HEK293 (cell line): ENCODE data around the gene OXNAD1.

Experiments
- CTCF ChIA-PET: fragments of 350-600 bp; formaldehyde crosslinking; extraction: SDS; loops from one replicate; lab custom pipeline; 2021; ENCODE audit warnings: antibody characterized with exemption; lab: Yijun Ruan, JAX
- POLR2A ChIA-PET: fragments of 300-600 bp; formaldehyde crosslinking; extraction: SDS; loops from one replicate; lab custom pipeline; 2020; ENCODE audit warnings: antibody characterized with exemption, inconsistent platforms; lab: Yijun Ruan, JAX
- H3K27ac ChIP-seq: fragments of 200-500 bp; sonication (Bioruptor generic); 2 replicates; pipeline ENCODE4 v1.5.1; 2014; ENCODE audit warnings: low read depth, low read length, control low read depth, inconsistent platforms; ENCODE audit errors: extremely low read depth
- H3K36me3 ChIP-seq, 2 experiments: fragments of 200-500 bp in 1 of 2; sonication (Bioruptor generic) in 1 of 2; 1 replicate in 1 of 2; 2 replicates in 1 of 2; pipeline ENCODE4 v1.5.1; 2014 to 2017; ENCODE audit warnings: inconsistent platforms in 2 of 2, low read length in 2 of 2; ENCODE audit not compliant: control insufficient read depth in 2 of 2, insufficient read depth in 1 of 2
- H3K4me1 ChIP-seq: fragments of 200-500 bp; sonication (Bioruptor generic); 2 replicates; pipeline ENCODE4 v1.5.1; 2014; ENCODE audit warnings: mild to moderate bottlenecking, low read length, inconsistent platforms; ENCODE audit not compliant: control insufficient read depth, insufficient read depth
- H3K4me3 ChIP-seq: 2 replicates; pipeline ENCODE4 v1.5.1; 2011; ENCODE audit warnings: low read depth, mild to moderate bottlenecking, control low read depth, low read length, moderate library complexity
- H3K9me3 ChIP-seq: fragments of 200-500 bp; sonication (Bioruptor generic); 2 replicates; pipeline ENCODE4 v1.5.1; 2014; ENCODE audit warnings: low read depth, low read length, inconsistent platforms; ENCODE audit not compliant: control insufficient read depth, insufficient read depth
- GFI1B ChIP-seq: fragments of 450-650 bp; formaldehyde crosslinking; IDR thresholded peaks from 2 replicates; pipeline ENCODE4 v1.5.1; 2016; ENCODE audit warnings: missing biosample characterization, missing genetic modification characterization
- HOXA7 ChIP-seq: sonication (generic); formaldehyde crosslinking; IDR thresholded peaks from 2 replicates; pipeline ENCODE4 v1.8.1; 2022; ENCODE audit warnings: missing genetic modification reagents, borderline replicate concordance
- MEIS1 ChIP-seq: sonication (generic); formaldehyde crosslinking; IDR thresholded peaks from 2 replicates; pipeline ENCODE4 v1.8.1; 2022; ENCODE audit warnings: missing genetic modification reagents, mild to moderate bottlenecking, borderline replicate concordance
- SCRT1 ChIP-seq: fragments of 450-650 bp; formaldehyde crosslinking; IDR thresholded peaks from 2 replicates; pipeline ENCODE4 v1.5.1; 2016; ENCODE audit warnings: missing biosample characterization, missing genetic modification characterization, borderline replicate concordance
- TRIM28 ChIP-seq: IDR thresholded peaks from 2 replicates; pipeline ENCODE4 v1.6.1; 2011; ENCODE audit warnings: low read length, control low read depth, borderline replicate concordance
- ZFHX2 ChIP-seq: fragments of 450-650 bp; formaldehyde crosslinking; conservative IDR thresholded peaks from 2 replicates; pipeline ENCODE4 v1.5.1; 2016; ENCODE audit warnings: missing biosample characterization, missing genetic modification characterization
- ZNF157 ChIP-seq: fragments of 450-650 bp; formaldehyde crosslinking; IDR thresholded peaks from 2 replicates; pipeline ENCODE4 v1.5.1; 2016; ENCODE audit warnings: missing biosample characterization, missing genetic modification characterization
- ZNF211 ChIP-seq: fragments of 450-650 bp; formaldehyde crosslinking; IDR thresholded peaks from 2 replicates; pipeline ENCODE4 v1.5.1; 2016; ENCODE audit warnings: low read depth, missing biosample characterization, missing genetic modification characterization
- ZNF350 ChIP-seq: fragments of 450-650 bp; formaldehyde crosslinking; IDR thresholded peaks from 2 replicates; pipeline ENCODE4 v1.5.0; 2017; ENCODE audit warnings: missing biosample characterization, mild to moderate bottlenecking, missing genetic modification characterization
- ZNF391 ChIP-seq: fragments of 450-650 bp; formaldehyde crosslinking; IDR thresholded peaks from 2 replicates; pipeline ENCODE4 v1.5.1; 2016; ENCODE audit warnings: low read depth, missing biosample characterization, missing genetic modification characterization, borderline replicate concordance
- ZNF555 ChIP-seq: fragments of 450-650 bp; formaldehyde crosslinking; conservative IDR thresholded peaks from 2 replicates; pipeline ENCODE4 v1.5.1; 2017; ENCODE audit warnings: missing biosample characterization, mild to moderate bottlenecking, missing genetic modification characterization, inconsistent platforms
- ZNF623 ChIP-seq: fragments of 450-650 bp; formaldehyde crosslinking; IDR thresholded peaks from 2 replicates; pipeline ENCODE4 v1.5.1; 2016; ENCODE audit warnings: missing biosample characterization, missing genetic modification characterization
- ZNF664 ChIP-seq: fragments of 450-650 bp; formaldehyde crosslinking; IDR thresholded peaks from 2 replicates; pipeline ENCODE4 v1.5.1; 2016; ENCODE audit warnings: missing biosample characterization, missing genetic modification characterization
- ZNF777 ChIP-seq: fragments of 450-650 bp; formaldehyde crosslinking; IDR thresholded peaks from 2 replicates; pipeline ENCODE4 v1.5.1; 2017; ENCODE audit warnings: missing biosample characterization, missing genetic modification characterization, borderline replicate concordance
- ZNF792 ChIP-seq: fragments of 450-650 bp; formaldehyde crosslinking; IDR thresholded peaks from 2 replicates; pipeline ENCODE4 v1.5.1; 2016; ENCODE audit warnings: missing biosample characterization, missing genetic modification characterization
- ZSCAN16 ChIP-seq: fragments of 450-650 bp; formaldehyde crosslinking; IDR thresholded peaks from 2 replicates; pipeline ENCODE4 v1.5.1; 2016; ENCODE audit warnings: missing biosample characterization, missing genetic modification characterization
- ZSCAN30 ChIP-seq: fragments of 450-650 bp; IDR thresholded peaks from 2 replicates; pipeline ENCODE4 v1.5.1; 2018; ENCODE audit warnings: missing biosample characterization, mild to moderate bottlenecking, missing genetic modification characterization, moderate library complexity
- TF ChIP-seq, protein P1 (sequence below): fragments of 450-650 bp; formaldehyde crosslinking; conservative IDR thresholded peaks from 2 replicates; pipeline ENCODE4 v1.5.1; 2016; ENCODE audit warnings: low read depth, missing biosample characterization, missing genetic modification characterization
- TF ChIP-seq, protein P2 (sequence below): fragments of 450-650 bp; formaldehyde crosslinking; conservative IDR thresholded peaks from 2 replicates; pipeline ENCODE4 v1.5.1; 2016; ENCODE audit warnings: low read depth, missing biosample characterization, missing genetic modification characterization
- TF ChIP-seq, protein P3 (sequence below): fragments of 450-650 bp; formaldehyde crosslinking; IDR thresholded peaks from 2 replicates; pipeline ENCODE4 v1.5.1; 2017; ENCODE audit warnings: missing biosample characterization, missing genetic modification characterization
- TF ChIP-seq, protein P4 (sequence below): fragments of 450-650 bp; formaldehyde crosslinking; IDR thresholded peaks from 2 replicates; pipeline ENCODE4 v1.5.0; 2017; ENCODE audit warnings: missing biosample characterization, missing genetic modification characterization, borderline replicate concordance
- TF ChIP-seq, protein P5 (sequence below): fragments of 450-650 bp; formaldehyde crosslinking; IDR thresholded peaks from 2 replicates; pipeline ENCODE4 v1.5.1; 2017; ENCODE audit warnings: missing biosample characterization, missing genetic modification characterization
- TF ChIP-seq, protein P6 (sequence below): fragments of 450-650 bp; formaldehyde crosslinking; IDR thresholded peaks from 2 replicates; pipeline ENCODE4 v1.5.1; 2017; ENCODE audit warnings: missing biosample characterization, missing genetic modification characterization

The OXNAD1 gene

DNA sequence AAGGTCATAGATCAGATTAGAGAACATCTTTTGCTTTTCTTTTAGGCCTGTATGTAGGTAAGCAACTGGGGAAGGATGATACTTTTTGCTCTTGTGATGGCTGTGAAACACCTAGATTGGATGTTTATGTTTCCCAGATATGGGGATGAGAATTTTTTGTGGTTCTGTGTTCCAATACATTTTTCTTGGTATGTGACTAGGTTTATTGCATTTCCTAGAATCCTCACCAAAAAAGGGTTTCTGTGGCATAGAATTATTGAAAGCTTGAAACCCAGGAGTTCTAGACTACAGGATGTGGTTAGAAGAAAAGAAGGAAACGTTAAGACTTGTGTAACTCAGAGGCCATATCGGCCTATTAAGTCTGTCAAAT, 25.8 kb downstream of the OXNAD1 start (continued):
- no peak for TF ChIP-seq ZNF211 (tag by site-specific recombination)
- no peak for TF ChIP-seq SCRT1 (tag by site-specific recombination)
- no peak for TF ChIP-seq HOXA7 (CRISPR knock-in tag)
- TF ChIP-seq, protein P1, sequence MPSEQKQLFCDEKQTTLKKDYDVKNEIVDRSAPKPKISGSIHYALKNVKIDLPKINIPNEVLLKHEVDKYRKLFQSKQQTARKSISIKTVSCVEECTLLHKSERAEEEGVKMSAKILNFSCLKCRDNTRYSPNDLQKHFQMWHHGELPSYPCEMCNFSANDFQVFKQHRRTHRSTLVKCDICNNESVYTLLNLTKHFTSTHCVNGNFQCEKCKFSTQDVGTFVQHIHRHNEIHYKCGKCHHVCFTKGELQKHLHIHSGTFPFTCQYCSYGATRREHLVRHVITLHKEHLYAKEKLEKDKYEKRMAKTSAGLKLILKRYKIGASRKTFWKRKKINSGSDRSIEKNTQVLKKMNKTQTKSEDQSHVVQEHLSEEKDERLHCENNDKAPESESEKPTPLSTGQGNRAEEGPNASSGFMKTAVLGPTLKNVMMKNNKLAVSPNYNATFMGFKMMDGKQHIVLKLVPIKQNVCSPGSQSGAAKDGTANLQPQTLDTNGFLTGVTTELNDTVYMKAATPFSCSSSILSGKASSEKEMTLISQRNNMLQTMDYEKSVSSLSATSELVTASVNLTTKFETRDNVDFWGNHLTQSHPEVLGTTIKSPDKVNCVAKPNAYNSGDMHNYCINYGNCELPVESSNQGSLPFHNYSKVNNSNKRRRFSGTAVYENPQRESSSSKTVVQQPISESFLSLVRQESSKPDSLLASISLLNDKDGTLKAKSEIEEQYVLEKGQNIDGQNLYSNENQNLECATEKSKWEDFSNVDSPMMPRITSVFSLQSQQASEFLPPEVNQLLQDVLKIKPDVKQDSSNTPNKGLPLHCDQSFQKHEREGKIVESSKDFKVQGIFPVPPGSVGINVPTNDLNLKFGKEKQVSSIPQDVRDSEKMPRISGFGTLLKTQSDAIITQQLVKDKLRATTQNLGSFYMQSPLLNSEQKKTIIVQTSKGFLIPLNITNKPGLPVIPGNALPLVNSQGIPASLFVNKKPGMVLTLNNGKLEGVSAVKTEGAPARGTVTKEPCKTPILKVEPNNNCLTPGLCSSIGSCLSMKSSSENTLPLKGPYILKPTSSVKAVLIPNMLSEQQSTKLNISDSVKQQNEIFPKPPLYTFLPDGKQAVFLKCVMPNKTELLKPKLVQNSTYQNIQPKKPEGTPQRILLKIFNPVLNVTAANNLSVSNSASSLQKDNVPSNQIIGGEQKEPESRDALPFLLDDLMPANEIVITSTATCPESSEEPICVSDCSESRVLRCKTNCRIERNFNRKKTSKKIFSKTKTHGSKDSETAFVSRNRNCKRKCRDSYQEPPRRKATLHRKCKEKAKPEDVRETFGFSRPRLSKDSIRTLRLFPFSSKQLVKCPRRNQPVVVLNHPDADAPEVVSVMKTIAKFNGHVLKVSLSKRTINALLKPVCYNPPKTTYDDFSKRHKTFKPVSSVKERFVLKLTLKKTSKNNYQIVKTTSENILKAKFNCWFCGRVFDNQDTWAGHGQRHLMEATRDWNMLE, result no peak
- TF ChIP-seq ZNF350, result no peak
- TF ChIP-seq ZSCAN30 (tag by site-specific recombination), result no peak
- TF ChIP-seq ZNF664 (tag by site-specific recombination), result no peak
- TF ChIP-seq GFI1B, result no peak
- no peak for TF ChIP-seq ZNF623 (tag by site-specific recombination)
- TF ChIP-seq, protein P2, sequence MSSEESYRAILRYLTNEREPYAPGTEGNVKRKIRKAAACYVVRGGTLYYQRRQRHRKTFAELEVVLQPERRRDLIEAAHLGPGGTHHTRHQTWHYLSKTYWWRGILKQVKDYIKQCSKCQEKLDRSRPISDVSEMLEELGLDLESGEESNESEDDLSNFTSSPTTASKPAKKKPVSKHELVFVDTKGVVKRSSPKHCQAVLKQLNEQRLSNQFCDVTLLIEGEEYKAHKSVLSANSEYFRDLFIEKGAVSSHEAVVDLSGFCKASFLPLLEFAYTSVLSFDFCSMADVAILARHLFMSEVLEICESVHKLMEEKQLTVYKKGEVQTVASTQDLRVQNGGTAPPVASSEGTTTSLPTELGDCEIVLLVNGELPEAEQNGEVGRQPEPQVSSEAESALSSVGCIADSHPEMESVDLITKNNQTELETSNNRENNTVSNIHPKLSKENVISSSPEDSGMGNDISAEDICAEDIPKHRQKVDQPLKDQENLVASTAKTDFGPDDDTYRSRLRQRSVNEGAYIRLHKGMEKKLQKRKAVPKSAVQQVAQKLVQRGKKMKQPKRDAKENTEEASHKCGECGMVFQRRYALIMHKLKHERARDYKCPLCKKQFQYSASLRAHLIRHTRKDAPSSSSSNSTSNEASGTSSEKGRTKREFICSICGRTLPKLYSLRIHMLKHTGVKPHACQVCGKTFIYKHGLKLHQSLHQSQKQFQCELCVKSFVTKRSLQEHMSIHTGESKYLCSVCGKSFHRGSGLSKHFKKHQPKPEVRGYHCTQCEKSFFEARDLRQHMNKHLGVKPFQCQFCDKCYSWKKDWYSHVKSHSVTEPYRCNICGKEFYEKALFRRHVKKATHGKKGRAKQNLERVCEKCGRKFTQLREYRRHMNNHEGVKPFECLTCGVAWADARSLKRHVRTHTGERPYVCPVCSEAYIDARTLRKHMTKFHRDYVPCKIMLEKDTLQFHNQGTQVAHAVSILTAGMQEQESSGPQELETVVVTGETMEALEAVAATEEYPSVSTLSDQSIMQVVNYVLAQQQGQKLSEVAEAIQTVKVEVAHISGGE (tag by site-specific recombination), result no peak
- TF ChIP-seq, protein P3, sequence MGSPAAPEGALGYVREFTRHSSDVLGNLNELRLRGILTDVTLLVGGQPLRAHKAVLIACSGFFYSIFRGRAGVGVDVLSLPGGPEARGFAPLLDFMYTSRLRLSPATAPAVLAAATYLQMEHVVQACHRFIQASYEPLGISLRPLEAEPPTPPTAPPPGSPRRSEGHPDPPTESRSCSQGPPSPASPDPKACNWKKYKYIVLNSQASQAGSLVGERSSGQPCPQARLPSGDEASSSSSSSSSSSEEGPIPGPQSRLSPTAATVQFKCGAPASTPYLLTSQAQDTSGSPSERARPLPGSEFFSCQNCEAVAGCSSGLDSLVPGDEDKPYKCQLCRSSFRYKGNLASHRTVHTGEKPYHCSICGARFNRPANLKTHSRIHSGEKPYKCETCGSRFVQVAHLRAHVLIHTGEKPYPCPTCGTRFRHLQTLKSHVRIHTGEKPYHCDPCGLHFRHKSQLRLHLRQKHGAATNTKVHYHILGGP (tag by site-specific recombination), result no peak
- no peak for TF ChIP-seq TRIM28

DNA sequence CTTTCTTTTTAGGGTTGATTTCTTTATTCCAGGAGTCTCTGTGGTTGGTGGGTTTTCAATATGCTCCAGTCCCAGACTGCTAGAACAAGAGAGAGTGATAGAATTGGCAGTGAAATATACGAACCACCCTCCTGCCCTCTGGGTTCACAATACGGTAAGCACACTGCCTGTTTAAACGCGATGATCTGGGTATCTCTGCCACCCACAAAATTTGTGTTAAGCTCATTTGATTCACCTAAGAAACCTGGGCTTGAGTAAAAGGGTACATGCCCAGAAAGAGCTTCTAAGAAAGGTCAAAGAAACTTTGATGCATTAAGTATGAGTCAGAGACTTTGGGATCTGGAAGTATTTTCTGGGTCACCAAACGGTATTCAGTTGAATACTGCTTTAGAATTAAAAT, 29.8 kb downstream of the OXNAD1 start:
- ChIA-PET CTCF (interaction anchor here (0.5 to 1.1 kb wide), 2 partner anchors 257 to 419 kb away, joined by 3 read pairs; no protein-coding TSS in a partner anchor), POLR2A (no interaction called here)
- peaks cover 8 to 37% of the 10 kb centered on the region in 2 experiments for H3K36me3 ChIP-seq
- H3K4me1 ChIP-seq, result no peaks in the 10 kb centered on the region
- H3K4me3 ChIP-seq, result no peak overlapping the region
- no peak overlapping the region for H3K27ac ChIP-seq
- H3K9me3 ChIP-seq, result no peaks in the 10 kb centered on the region
- TF ChIP-seq, protein P4, sequence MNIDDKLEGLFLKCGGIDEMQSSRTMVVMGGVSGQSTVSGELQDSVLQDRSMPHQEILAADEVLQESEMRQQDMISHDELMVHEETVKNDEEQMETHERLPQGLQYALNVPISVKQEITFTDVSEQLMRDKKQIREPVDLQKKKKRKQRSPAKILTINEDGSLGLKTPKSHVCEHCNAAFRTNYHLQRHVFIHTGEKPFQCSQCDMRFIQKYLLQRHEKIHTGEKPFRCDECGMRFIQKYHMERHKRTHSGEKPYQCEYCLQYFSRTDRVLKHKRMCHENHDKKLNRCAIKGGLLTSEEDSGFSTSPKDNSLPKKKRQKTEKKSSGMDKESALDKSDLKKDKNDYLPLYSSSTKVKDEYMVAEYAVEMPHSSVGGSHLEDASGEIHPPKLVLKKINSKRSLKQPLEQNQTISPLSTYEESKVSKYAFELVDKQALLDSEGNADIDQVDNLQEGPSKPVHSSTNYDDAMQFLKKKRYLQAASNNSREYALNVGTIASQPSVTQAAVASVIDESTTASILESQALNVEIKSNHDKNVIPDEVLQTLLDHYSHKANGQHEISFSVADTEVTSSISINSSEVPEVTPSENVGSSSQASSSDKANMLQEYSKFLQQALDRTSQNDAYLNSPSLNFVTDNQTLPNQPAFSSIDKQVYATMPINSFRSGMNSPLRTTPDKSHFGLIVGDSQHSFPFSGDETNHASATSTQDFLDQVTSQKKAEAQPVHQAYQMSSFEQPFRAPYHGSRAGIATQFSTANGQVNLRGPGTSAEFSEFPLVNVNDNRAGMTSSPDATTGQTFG (tag by site-specific recombination), result no peak
- TF ChIP-seq ZNF391 (tag by site-specific recombination) (no peak), ZNF555 (no peak), ZNF792 (no peak), ZSCAN16 (tag by site-specific recombination) (no peak), ZNF777 (tag by site-specific recombination) (no peak), MEIS1 (CRISPR knock-in tag) (no peak), ZFHX2 (tag by site-specific recombination) (no peak), ZNF157 (tag by site-specific recombination) (no peak)
- TF ChIP-seq, protein P5, sequence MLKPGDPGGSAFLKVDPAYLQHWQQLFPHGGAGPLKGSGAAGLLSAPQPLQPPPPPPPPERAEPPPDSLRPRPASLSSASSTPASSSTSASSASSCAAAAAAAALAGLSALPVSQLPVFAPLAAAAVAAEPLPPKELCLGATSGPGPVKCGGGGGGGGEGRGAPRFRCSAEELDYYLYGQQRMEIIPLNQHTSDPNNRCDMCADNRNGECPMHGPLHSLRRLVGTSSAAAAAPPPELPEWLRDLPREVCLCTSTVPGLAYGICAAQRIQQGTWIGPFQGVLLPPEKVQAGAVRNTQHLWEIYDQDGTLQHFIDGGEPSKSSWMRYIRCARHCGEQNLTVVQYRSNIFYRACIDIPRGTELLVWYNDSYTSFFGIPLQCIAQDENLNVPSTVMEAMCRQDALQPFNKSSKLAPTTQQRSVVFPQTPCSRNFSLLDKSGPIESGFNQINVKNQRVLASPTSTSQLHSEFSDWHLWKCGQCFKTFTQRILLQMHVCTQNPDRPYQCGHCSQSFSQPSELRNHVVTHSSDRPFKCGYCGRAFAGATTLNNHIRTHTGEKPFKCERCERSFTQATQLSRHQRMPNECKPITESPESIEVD (tag by site-specific recombination), result no peak
- TF ChIP-seq, protein P6, sequence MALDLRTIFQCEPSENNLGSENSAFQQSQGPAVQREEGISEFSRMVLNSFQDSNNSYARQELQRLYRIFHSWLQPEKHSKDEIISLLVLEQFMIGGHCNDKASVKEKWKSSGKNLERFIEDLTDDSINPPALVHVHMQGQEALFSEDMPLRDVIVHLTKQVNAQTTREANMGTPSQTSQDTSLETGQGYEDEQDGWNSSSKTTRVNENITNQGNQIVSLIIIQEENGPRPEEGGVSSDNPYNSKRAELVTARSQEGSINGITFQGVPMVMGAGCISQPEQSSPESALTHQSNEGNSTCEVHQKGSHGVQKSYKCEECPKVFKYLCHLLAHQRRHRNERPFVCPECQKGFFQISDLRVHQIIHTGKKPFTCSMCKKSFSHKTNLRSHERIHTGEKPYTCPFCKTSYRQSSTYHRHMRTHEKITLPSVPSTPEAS, result no peak
